Endothelial cell of umbilical vein (primary cell): ENCODE results near the gene AGTPBP1. TPM values are rescaled to one million over a fixed set of nuclear protein-coding genes. Genes with fewer than 3 reads are reported as not detected.

Source experiments
- BruUV-seq: library from RNA; stranded (reverse); fragments of 400-500 nt; replicated peaks from 2 replicates; lab custom pipeline; 2021; lab: Mats Ljungman, UMichigan
- CTCF ChIA-PET: fragments of 300-600, 350-600 bp; sonication (Branson Sonifier 250); formaldehyde crosslinking; loops from one replicate; lab custom pipeline; 2021; ENCODE audit warnings: antibody characterized with exemption, inconsistent platforms; lab: Charles Lee
- POLR2A ChIA-PET: fragments of 300-600, 350-600 bp; sonication (Branson Sonifier 250); formaldehyde crosslinking; loops from one replicate; lab custom pipeline; 2021; ENCODE audit warnings: antibody characterized with exemption, inconsistent platforms; lab: Charles Lee
- DNase-seq: peaks from one replicate; pipeline ENCODE4 v3.0.0-alpha.2; 2011; ENCODE audit warnings: low read depth, low spot score
- FAIRE-seq: peaks from 2 replicates; lab custom pipeline; 2011; peaks lifted over from hg19 to GRCh38; lab: Jason Lieb, UNC
- H2AFZ ChIP-seq: 2 replicates; pipeline ENCODE4 v1.6.0; 2012; ENCODE audit warnings: low read depth, low read length, control low read depth, inconsistent platforms
- H3K27ac ChIP-seq: 2 replicates; pipeline ENCODE4 v1.5.1; 2011; ENCODE audit warnings: low read depth, mild to moderate bottlenecking, control low read depth, low read length, moderate library complexity; ENCODE audit not compliant: insufficient read depth
- H3K27me3 ChIP-seq, 2 experiments: 2 replicates each; pipeline versions ENCODE4 v1.6.0 to v1.6.1; 2011; ENCODE audit warnings: low read length in 2 of 2, mixed read lengths in 1 of 2; ENCODE audit not compliant: control insufficient read depth in 2 of 2, insufficient read depth in 2 of 2
- H3K36me3 ChIP-seq, 2 experiments: 2 replicates in 1 of 2; 3 replicates in 1 of 2; pipeline ENCODE4 v1.5.1; 2011; ENCODE audit warnings: low read length in 2 of 2, mild to moderate bottlenecking in 1 of 2, moderate library complexity in 1 of 2; ENCODE audit not compliant: control insufficient read depth in 2 of 2, insufficient read depth in 2 of 2; ENCODE audit errors: extremely low read depth in 1 of 2
- H3K4me1 ChIP-seq: 3 replicates; pipeline ENCODE4 v1.5.1; 2011; ENCODE audit warnings: mild to moderate bottlenecking, low read length; ENCODE audit not compliant: control insufficient read depth, insufficient read depth; ENCODE audit errors: extremely low read depth
- H3K4me2 ChIP-seq: 2 replicates; pipeline ENCODE4 v1.6.1; 2011; ENCODE audit warnings: low read length, control low read depth, mixed read lengths; ENCODE audit not compliant: insufficient read depth
- H3K4me3 ChIP-seq, 3 experiments: fragments of 200-600 bp in 1 of 3; sonication (generic), shearing (Covaris generic) in 1 of 3; replicated peaks in 1 of 3; 2 replicates each; pipeline ENCODE4 v1.5.1; 2011 to 2016; ENCODE audit warnings: control low read depth in 3 of 3, low read length in 3 of 3, mild to moderate bottlenecking in 2 of 3, inconsistent platforms in 1 of 3, low read depth in 1 of 3, moderate library complexity in 1 of 3; ENCODE audit not compliant: insufficient read depth in 1 of 3
- H3K79me2 ChIP-seq: 2 replicates; pipeline ENCODE4 v1.6.0; 2012; ENCODE audit warnings: low read length, inconsistent platforms; ENCODE audit not compliant: control insufficient read depth, insufficient read depth
- H3K9ac ChIP-seq: replicated peaks from 2 replicates; pipeline ENCODE3; 2011; ENCODE audit warnings: low read length, control low read depth; ENCODE audit not compliant: insufficient read depth; ENCODE audit errors: extremely low read depth
- H3K9me1 ChIP-seq: replicated peaks from 3 replicates; pipeline ENCODE4 v1.6.0; 2011; ENCODE audit warnings: mild to moderate bottlenecking, low read length; ENCODE audit not compliant: control insufficient read depth, insufficient read depth; ENCODE audit errors: extremely low read depth
- H3K9me3 ChIP-seq: replicated peaks from 2 replicates; pipeline ENCODE4 v1.5.1; 2012; ENCODE audit warnings: low read length, inconsistent platforms; ENCODE audit not compliant: control insufficient read depth, insufficient read depth
- H4K20me1 ChIP-seq: replicated peaks from 2 replicates; pipeline ENCODE3; 2011; ENCODE audit warnings: mild to moderate bottlenecking, low read length; ENCODE audit not compliant: control insufficient read depth, insufficient read depth; ENCODE audit errors: extremely low read depth
- CTCF ChIP-seq, 2 donors: IDR thresholded peaks; 1 replicate in 1 of 2; 2 replicates in 1 of 2; pipeline ENCODE4 v1.5.1; 2011; ENCODE audit warnings: low read length in 2 of 2, mild to moderate bottlenecking in 2 of 2, moderate library complexity in 2 of 2, control low read depth in 1 of 2, inconsistent platforms in 1 of 2, low read depth in 1 of 2; ENCODE audit not compliant: insufficient read depth in 1 of 2; ENCODE audit errors: extremely low read depth in 1 of 2
- EZH2 ChIP-seq: IDR thresholded peaks from 2 replicates; pipeline ENCODE4 v1.6.1; 2012; ENCODE audit warnings: borderline replicate concordance, low read depth, mild to moderate bottlenecking, moderate library complexity, low read length, inconsistent platforms; ENCODE audit not compliant: severe bottlenecking
- FOS ChIP-seq: IDR thresholded peaks from 2 replicates; pipeline ENCODE4 v1.6.1; 2011; ENCODE audit warnings: mild to moderate bottlenecking, low read length, moderate library complexity, borderline replicate concordance; ENCODE audit not compliant: insufficient read depth
- GATA2 ChIP-seq: IDR thresholded peaks from 2 replicates; pipeline ENCODE4 v1.7.0; 2011; ENCODE audit warnings: low read depth, mild to moderate bottlenecking, moderate library complexity, mixed read lengths, low read length; ENCODE audit not compliant: insufficient read length, insufficient read depth
- JUN ChIP-seq: IDR thresholded peaks from 2 replicates; pipeline ENCODE4 v1.6.1; 2011; ENCODE audit warnings: borderline replicate concordance, low read depth; ENCODE audit not compliant: insufficient read length, insufficient read depth
- MYC ChIP-seq: IDR thresholded peaks from one replicate; pipeline ENCODE4 v1.6.1; 2011; ENCODE audit warnings: mild to moderate bottlenecking, low read depth, low read length
- POLR2A ChIP-seq: IDR thresholded peaks from 2 replicates; pipeline ENCODE4 v1.6.1; 2012; ENCODE audit warnings: low read depth, mild to moderate bottlenecking, control low read depth, low read length
- POLR2AphosphoS5 ChIP-seq: IDR thresholded peaks from 2 replicates; pipeline ENCODE4 v1.6.1; 2012; ENCODE audit warnings: low read depth, mild to moderate bottlenecking, control low read depth, low read length, moderate library complexity; ENCODE audit not compliant: insufficient read depth
- dilution Hi-C: fragments of 300-500 bp; cut with MboI; formaldehyde crosslinking; loops from one replicate; pipeline ENCODE4 v1.15.0; 2019; ENCODE audit warnings: low sequenced_read_pairs; ENCODE audit not compliant: extremely low pct_ligation_motif_present
- intact Hi-C: fragments of 100-400 bp; cut with micrococcal nuclease; formaldehyde crosslinking; loops from one replicate; pipeline ENCODE4 v1.10.0; 2022
- polyA plus RNA-seq, 4 experiments: library from polyadenylated mRNA; depleted of rRNA in 3 of 4; stranded (reverse) in 3 of 4; unstranded in 1 of 4; fragments of >200 nt; gene quantifications; 2 replicates each; pipeline versions ENCODE4 v1.2.1 to v1.2.3, GENCODE V29; 2011 to 2012; ENCODE audit warnings: missing spikeins in 1 of 4
- total RNA-seq: library from RNA; stranded (reverse); gene quantifications from 2 replicates; pipeline ENCODE4 v1.2.3, GENCODE V29; 2021
- TF ChIP-seq, protein P1 (sequence below): IDR thresholded peaks from 2 replicates; pipeline ENCODE4 v1.6.1; 2011; ENCODE audit not compliant: insufficient read depth, insufficient read length

AGTPBP1 gene
- total and polyA plus RNA-seq, 2 donors (not counting 3 experiments of a cell fraction or from before 2014, with no cell fraction given): 4.2 to 18.4 TPM

- CTCF ChIA-PET: interaction anchor here (1.2 kb wide), 1 partner anchor 82 kb away, joined by 7 read pairs; no protein-coding TSS in a partner anchor
- DNase-seq: no peak
- Histone ChIP-seq H3K36me3 (no peaks in the 10 kb centered on the region), H3K9me3 (no peaks in the 10 kb centered on the region), H3K4me1 (peaks cover 17% of the 10 kb centered on the region), H3K4me2 (no peak overlapping the region), H3K4me3 (no peak overlapping the region), H4K20me1 (no peaks in the 10 kb centered on the region), H3K9ac (peak overlapping the region; percentile 12), H3K79me2 (no peaks in the 10 kb centered on the region), H3K27me3 (peaks cover 11 to 12% of the 10 kb centered on the region in 2 experiments), H2AFZ (no peak overlapping the region), H3K27ac (peak overlapping the region; percentile 50), H3K9me1 (no peaks in the 10 kb centered on the region)
- intact Hi-C loops: loop anchor here (5.0 kb wide), 1 partner anchor 84 kb away; no protein-coding TSS in a partner anchor
- FAIRE-seq: no peak
- POLR2A ChIA-PET: no interaction called here
- dilution Hi-C loops: no loop called here
- TSS peak; percentile 97 for BruUV-seq
- TF ChIP-seq, protein P1, sequence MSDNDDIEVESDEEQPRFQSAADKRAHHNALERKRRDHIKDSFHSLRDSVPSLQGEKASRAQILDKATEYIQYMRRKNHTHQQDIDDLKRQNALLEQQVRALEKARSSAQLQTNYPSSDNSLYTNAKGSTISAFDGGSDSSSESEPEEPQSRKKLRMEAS: no peak
- no peak for TF ChIP-seq JUN
- no peak for TF ChIP-seq POLR2A
- TF ChIP-seq GATA2: no peak
- TF ChIP-seq CTCF (IDR thresholded peaks at IDR 0.05; ENCODE audit: extremely low read depth in 1 of 2, insufficient read depth in 1 of 2, low read depth in 1 of 2, low read length in 2 of 2): no peak
- TF ChIP-seq EZH2: no peak
- TF ChIP-seq MYC: no peak
- no peak for TF ChIP-seq FOS
- TF ChIP-seq POLR2AphosphoS5: no peak
Observed at GRCh38 chr9:85528142-85528541, 213.6 kb downstream of the AGTPBP1 start.
